ENCODE measurements around the gene ARMC9. TPM values are rescaled to one million over a fixed set of nuclear protein-coding genes. Genes with fewer than 3 reads are reported as not detected.

Gene ARMC9
- total RNA-seq, 3 donors from 2014 or later, result 10.9 to 32.2 (median 11.9) TPM

DNA sequence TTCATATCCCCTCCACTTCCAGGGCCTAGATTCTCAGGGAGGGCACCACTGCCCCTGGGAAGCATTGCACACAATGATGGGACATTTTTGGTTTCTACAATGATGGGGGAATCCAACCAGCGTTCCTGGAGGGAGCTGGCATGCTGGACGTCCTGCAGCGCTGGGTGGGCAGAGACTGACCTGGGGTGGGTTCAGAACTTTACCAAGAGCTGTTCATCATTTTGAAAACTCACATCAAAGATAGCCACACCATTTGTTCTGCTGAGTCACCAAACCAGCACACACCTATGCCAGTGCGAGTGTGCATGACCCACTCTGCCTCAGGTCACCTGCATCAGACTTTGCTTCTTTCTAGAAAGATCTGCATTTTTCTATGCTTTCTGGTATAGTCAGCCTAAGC lies 14.1 kb upstream of the ARMC9 start:
- Histone ChIP-seq H3K9me3 (no peaks in the 10 kb centered on the region), H3K4me1 (ENCODE audit: low read depth) (no peaks in the 10 kb centered on the region), H3K36me3 (ENCODE audit: low read depth) (no peaks in the 10 kb centered on the region), H3K4me3 (no peak overlapping the region)
- ATAC-seq (no peak), DNase-seq (no peak)
- intact Hi-C loops (cut with DNase I, micrococcal nuclease), result no loop called here
- TF ChIP-seq, protein P1, sequence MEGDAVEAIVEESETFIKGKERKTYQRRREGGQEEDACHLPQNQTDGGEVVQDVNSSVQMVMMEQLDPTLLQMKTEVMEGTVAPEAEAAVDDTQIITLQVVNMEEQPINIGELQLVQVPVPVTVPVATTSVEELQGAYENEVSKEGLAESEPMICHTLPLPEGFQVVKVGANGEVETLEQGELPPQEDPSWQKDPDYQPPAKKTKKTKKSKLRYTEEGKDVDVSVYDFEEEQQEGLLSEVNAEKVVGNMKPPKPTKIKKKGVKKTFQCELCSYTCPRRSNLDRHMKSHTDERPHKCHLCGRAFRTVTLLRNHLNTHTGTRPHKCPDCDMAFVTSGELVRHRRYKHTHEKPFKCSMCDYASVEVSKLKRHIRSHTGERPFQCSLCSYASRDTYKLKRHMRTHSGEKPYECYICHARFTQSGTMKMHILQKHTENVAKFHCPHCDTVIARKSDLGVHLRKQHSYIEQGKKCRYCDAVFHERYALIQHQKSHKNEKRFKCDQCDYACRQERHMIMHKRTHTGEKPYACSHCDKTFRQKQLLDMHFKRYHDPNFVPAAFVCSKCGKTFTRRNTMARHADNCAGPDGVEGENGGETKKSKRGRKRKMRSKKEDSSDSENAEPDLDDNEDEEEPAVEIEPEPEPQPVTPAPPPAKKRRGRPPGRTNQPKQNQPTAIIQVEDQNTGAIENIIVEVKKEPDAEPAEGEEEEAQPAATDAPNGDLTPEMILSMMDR (IDR thresholded peaks at IDR 0.05), result no peak

DNA sequence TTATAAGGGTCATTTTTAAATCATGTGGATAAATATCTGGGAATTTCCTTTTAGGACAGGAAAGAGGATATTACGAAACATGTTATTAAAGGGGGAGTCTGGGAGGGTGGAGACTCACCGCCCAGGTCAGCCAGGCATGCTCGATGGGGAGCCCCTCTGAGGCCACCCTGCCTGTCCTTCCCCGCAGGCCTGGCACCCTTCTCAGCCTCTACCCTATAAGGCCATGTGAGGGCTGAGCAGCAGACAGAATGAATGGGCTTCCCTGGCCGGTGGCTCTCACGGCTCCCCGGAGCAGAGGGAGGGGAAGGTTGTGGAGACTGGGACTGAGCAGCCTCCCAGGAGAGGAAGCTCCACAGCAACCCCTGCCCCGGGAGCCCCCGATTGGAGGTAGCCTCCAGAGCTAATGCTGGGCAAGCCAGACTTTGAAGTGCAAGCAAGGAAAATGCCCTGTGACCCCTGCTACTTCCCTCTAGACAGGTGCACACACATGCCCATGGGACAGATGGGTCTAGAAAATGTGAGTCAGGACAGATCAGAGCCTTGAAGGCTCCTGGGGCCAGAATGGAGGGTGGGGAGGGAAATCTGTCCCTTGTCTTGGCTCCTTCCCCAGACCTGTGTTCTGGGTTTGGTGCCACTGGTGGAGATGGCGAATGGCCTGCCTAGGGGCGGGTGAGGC lies 13.2 kb upstream of the ARMC9 start:
- H3K36me3 ChIP-seq (ENCODE audit: low read depth), result no peaks in the 10 kb centered on the region

DNA sequence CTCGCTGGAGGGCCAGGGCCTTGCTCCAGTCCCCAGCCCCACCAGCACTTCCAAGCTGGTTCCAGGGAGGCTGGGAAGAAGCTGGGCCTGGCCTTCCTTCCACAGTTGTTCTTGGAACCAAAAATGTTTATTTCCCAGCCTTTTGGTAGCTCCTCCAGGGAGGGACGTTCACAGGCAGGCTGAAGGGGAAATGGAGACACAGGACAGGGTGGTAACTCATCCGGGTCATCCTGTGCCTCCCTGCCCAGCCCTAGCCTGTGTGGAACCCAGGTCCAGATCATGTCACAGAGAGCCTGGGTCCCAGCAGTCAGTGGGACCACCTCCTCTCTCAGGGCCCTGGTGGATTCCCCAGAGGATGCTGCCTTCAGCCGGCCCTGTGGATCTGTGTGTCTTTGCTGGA lies 12.5 kb upstream of the ARMC9 start:
- TF ChIP-seq, protein P1 (IDR thresholded peaks at IDR 0.05), result no peak
- no peak overlapping the region for H3K4me3 ChIP-seq
- DNase-seq (no peak), ATAC-seq (no peak)
- intact Hi-C loops (cut with DNase I, micrococcal nuclease), result no loop called here
- H3K4me1 ChIP-seq (ENCODE audit: low read depth), result peaks cover 6% of the 10 kb centered on the region
- no peaks in the 10 kb centered on the region for H3K36me3 ChIP-seq (ENCODE audit: low read depth)
- H3K9me3 ChIP-seq, result no peaks in the 10 kb centered on the region

More for the DNA sequence above, 13.2 kb upstream of the ARMC9 start:
- TF ChIP-seq, protein P1 (IDR thresholded peaks at IDR 0.05), result no peak
- no peaks in the 10 kb centered on the region for H3K4me1 ChIP-seq (ENCODE audit: low read depth)
- no peak overlapping the region for H3K4me3 ChIP-seq
- no peak for ATAC-seq
- intact Hi-C loops (cut with DNase I, micrococcal nuclease), result no loop called here
- no peak for DNase-seq
- H3K9me3 ChIP-seq, result no peaks in the 10 kb centered on the region

DNA sequence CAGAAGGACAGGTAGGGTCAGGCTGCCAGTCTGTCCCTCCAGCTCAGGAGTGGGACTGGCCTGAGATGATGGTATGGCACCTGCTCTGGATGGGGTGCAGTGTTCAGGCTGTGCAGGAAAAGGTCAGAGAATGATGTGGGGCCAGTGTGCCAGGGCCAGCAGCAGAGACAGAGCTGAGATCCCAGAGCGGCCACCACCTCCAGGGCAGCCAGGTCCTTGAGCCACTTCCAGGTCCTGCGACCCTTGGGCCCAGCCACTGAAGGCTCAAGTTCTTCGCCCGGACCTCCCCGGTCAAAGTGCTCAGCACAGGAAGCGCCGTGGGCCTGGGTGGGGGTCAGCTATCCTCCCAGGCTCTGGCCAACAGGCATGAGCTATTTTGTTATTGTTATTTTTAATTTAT lies 12.1 kb upstream of the ARMC9 start:
- TF ChIP-seq, protein P1 (IDR thresholded peaks at IDR 0.05), result no peak
- Histone ChIP-seq H3K4me3 (no peak overlapping the region), H3K9me3 (no peaks in the 10 kb centered on the region), H3K36me3 (ENCODE audit: low read depth) (no peaks in the 10 kb centered on the region), H3K4me1 (ENCODE audit: low read depth) (peaks cover 6% of the 10 kb centered on the region)
- intact Hi-C loops (cut with DNase I, micrococcal nuclease), result no loop called here
- ATAC-seq (no peak), DNase-seq (no peak)

DNA sequence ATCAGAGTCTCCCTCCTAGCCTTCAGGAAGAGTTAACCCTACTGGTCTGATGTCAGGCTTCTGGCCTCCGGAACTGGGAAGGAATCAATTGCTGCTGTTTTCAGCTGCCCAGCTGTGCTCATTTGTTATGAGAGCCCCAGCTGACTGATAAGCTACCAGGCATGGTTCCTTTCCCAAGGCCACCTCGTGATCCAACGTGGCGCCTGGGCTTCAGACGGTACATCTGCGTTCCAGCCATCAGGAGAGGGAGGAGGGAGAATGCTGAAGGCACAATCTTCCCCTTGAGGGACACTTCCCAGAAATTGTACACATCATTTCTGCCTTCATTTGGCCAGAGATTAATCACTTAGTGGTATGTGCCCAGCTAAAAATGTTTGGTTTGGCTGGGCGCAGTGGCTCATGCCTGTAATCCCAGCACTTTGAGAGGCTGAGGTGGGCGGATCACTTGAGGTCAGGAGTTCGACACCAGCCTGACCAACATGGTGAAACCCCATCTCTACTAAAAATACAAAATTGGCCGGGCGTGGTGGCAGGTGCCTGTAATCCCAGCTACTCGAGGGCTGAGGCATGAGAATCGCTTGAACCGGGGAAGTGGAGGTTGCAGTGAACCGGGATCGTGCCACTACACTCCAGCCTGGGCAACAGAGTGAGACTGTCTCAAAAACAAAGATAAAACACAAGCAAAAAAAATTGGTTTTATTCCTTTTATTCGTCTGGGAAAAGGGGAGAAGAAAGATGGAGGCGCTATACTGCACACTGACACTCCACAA lies 10.5 kb upstream of the ARMC9 start:
- H3K4me1 ChIP-seq (ENCODE audit: low read depth), result peaks cover 6% of the 10 kb centered on the region

More for the DNA sequence above, 10.5 kb upstream of the ARMC9 start:
- H3K36me3 ChIP-seq (ENCODE audit: low read depth), result no peaks in the 10 kb centered on the region
- TF ChIP-seq, protein P1 (IDR thresholded peaks at IDR 0.05), result no peak
- ATAC-seq (no peak), DNase-seq (no peak)
- H3K4me3 ChIP-seq, result no peak overlapping the region
- no peaks in the 10 kb centered on the region for H3K9me3 ChIP-seq
- intact Hi-C loops (cut with DNase I, micrococcal nuclease), result no loop called here
